ENCODE measurements around the gene PAF1. TPM values are rescaled to one million over a fixed set of nuclear protein-coding genes. Genes with fewer than 3 reads are reported as not detected.
A peak's percentile ranks its signal among the peaks of the same experiment; 100 is the strongest.

PAF1 gene
- total and polyA plus RNA-seq, 2 of the 13 experiments (the other 11 are each of a cell fraction or from before 2014, with no cell fraction given), result 30.2 to 31.1 TPM

GRCh38 chr19:39435499-39436349 is 44.8 kb upstream of the PAF1 start, which contains the start of gene RPS16 (continued):
- TF ChIP-seq PRDM4 (CRISPR knock-in tag; IDR thresholded peaks at IDR 0.05; ENCODE audit: borderline replicate concordance) (no peak), JUND (CRISPR knock-in tag; IDR thresholded peaks at IDR 0.05) (no peak), MYC (CRISPR knock-in tag; IDR thresholded peaks at IDR 0.05; ENCODE audit: borderline replicate concordance) (peak; percentile 99), NRL (CRISPR knock-in tag; IDR thresholded peaks at IDR 0.05; ENCODE audit: borderline replicate concordance) (peak; percentile 95; the same call in 1 of the 2 replicates), KAT7 (CRISPR knock-in tag; IDR thresholded peaks at IDR 0.05; ENCODE audit: borderline replicate concordance) (peak; percentile 90), ZFP37 (CRISPR knock-in tag; IDR thresholded peaks at IDR 0.05; ENCODE audit: borderline replicate concordance) (peak; percentile 48; the same call in 1 of the 2 replicates), FOXM1 (CRISPR knock-in tag; IDR thresholded peaks at IDR 0.05) (no peak), SP4 (CRISPR knock-in tag; IDR thresholded peaks at IDR 0.05) (peak; percentile 98), ZZZ3 (CRISPR knock-in tag; IDR thresholded peaks at IDR 0.05; ENCODE audit: borderline replicate concordance) (peak; percentile 99; the same call in 1 of the 2 replicates), KIAA2018 (CRISPR knock-in tag; IDR thresholded peaks at IDR 0.05; ENCODE audit: borderline replicate concordance) (no peak), ZNF776 (CRISPR knock-in tag; IDR thresholded peaks at IDR 0.05) (peak; percentile 84; the same call in 1 of the 2 replicates), ZNF709 (CRISPR knock-in tag; IDR thresholded peaks at IDR 0.05) (peak; percentile 85; the same call in 1 of the 2 replicates), ZFP41 (CRISPR knock-in tag; IDR thresholded peaks at IDR 0.05; ENCODE audit: borderline replicate concordance) (0 out of 2 replicates have a peak, but pooled peaks have one; percentile 32), ATAD3A (CRISPR knock-in tag; IDR thresholded peaks at IDR 0.05) (no peak), ZBTB7A (CRISPR knock-in tag; IDR thresholded peaks at IDR 0.05) (peak; percentile 41; the same call in 1 of the 2 replicates), ETV5 (CRISPR knock-in tag; IDR thresholded peaks at IDR 0.05; ENCODE audit: borderline replicate concordance) (peak; percentile 91), DR1 (CRISPR knock-in tag; IDR thresholded peaks at IDR 0.05) (peak; percentile 97), YEATS2 (CRISPR knock-in tag; IDR thresholded peaks at IDR 0.05; ENCODE audit: borderline replicate concordance) (peak; percentile 100), SMAD1 (CRISPR knock-in tag; IDR thresholded peaks at IDR 0.05; ENCODE audit: borderline replicate concordance, low read depth) (peak; percentile 95; the same call in 1 of the 2 replicates)

All from HepG2 (cell line).